NCI-H1417 treated with DMSO at 0.1 percent for 48 hours (cell line): ENCODE data around the gene PTGES3L.
"Not testable (repeated sequence)": the region's sequence is repeated elsewhere in the genome, so short reads cannot be mapped to it uniquely, and the experiment has no call there.

Experiments used
- DNase-seq: peaks from one replicate; lab custom pipeline; 2025; lab: John Stamatoyannopoulos, UW

The PTGES3L gene

DNA sequence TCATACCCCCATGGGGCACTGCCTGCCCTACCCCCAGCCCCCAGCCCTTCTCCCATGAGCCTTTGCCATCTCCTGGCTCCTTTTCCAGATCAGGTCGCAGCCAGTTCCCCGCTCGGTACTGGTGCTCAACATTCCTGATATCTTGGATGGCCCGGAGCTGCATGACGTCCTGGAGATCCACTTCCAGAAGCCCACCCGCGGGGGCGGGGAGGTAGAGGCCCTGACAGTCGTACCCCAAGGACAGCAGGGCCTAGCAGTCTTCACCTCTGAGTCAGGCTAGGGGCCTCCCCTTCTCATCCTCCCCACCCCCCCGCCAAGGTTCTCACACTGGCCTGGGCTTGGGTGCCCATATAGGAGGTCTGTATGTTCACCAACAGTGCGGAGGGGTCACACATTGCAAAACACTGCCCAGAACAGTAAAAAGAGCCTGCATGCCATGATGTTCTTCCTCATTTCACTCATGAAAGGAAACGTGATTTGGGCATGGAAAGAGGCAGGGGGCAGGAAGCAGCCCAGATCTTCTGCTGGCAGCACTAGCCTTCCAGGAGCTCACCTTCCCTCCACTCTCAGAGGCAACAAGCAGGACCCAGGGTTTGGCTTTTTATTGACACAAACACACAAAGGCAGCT, 34.3 kb upstream of the PTGES3L start:
- no peak for DNase-seq

GRCh38 chr17:43013296-43013695, 33.4 kb upstream of the PTGES3L start:
- DNase-seq: no peak

DNA sequence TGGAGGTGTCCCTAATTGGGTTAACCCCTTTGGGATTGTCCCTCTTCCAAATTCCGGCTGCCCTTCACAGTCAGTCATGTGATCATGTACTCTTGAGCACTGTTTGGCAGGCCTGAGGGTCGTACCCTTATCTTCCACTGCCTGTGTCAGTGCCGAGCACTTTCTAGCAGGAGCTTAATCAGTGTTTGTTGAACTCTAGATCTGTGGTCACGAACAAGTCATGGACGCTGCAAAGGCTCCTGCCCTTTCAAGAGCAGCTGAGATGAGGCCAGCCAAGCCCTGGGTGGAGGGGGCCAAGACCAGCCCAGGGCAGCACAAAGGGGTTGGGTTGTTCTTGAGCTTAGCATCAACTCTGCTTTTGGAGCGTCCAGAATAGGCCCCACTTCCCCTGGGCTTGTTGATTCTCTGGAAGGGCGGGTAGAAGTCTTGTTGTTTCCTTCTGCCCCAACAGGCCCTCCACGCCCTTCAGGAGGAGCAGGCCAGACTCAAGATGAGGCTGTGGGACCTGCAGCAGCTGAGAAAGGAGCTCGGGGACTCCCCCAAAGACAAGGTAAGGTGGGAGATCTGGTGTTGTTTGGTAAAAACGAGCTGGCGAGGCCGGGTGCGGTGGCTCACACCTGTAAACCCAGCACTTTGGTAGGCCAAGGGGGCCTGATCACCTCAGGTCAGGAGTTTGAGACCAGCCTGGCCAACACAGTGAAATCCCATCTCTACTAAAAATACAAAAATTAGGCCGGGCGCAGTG, 32.0 kb upstream of the PTGES3L start:
- DNase-seq: no peak

DNA sequence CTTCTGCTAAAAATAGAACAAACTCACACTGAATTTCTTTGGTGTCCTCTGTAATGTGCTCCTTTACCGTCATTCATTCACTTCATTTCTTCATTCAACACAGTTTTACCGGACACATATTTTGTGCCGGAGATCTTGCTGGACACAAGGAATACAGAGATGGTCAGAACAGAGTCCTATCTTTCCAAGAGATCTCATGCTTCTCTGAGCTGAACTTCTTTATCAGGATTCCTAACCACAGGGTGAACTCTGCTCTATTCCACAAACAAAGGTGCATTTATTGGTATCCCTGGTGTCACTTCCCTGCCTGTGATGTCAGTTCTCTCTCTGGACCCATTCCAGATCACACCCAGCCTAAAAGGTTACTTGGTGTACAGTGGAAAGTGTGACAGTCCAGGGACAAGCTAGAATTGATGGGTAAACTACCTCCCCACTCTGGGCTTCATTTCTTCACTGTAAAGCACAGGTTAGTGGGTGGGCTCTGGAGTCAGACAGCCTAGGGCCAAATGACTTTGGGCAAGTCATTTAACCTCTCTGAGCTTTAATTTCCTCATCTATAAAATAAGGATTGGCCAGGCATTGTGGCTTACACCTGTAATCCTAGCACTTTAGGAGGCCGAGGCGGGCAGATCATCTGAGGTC, 30.9 kb upstream of the PTGES3L start:
- no peak for DNase-seq

DNA sequence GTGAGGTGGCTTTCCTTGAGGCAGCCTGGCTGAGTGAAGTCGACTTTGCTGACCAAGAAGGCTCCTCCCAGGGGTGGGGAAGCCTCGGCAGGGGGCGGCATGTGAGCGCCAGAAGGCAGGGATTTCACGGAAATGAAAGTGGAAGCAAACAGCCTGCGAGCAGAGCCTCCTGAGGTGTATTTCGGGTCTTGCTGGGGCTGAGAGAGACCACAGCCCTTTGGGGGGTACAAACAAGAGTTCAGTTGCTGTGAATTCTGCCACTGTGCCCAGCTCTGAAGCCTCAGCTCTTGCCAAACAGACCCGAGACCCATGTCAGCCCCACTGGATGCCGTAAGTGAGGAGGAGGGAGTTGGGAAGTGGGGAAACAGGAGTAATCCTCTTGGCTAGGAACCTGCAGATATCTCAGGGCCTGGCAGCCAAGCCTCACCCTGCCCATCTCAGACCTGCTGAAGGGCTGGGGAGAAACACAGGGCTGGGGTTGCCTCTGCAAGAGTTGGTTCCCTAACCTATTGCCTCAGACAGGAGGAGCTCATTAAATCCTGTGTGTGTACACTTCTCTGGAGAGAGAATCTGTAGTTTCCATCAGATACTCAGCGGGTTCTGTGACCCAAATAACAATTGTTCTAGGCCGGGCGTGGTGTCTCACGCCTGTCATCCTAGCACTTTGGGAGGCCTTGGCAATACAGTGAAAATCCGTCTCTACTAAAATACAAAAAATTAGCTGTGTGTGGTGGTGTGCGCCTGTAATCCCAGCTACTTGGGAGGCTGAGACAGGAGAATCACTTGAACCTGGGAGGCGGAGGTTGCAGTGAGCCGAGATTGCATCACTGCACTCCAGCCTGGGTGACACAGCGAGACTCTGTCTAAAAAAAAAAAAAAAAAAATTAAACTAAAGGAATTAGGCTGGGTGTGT, 27.0 kb upstream of the PTGES3L start, which contains the start of gene IFI35:
Gene IFI35, plus strand, starts transcription at position 146 of the 913 bp plus-strand sequence. Its CDS starts 164 bp downstream, at position 310.
- no peak for DNase-seq

DNA sequence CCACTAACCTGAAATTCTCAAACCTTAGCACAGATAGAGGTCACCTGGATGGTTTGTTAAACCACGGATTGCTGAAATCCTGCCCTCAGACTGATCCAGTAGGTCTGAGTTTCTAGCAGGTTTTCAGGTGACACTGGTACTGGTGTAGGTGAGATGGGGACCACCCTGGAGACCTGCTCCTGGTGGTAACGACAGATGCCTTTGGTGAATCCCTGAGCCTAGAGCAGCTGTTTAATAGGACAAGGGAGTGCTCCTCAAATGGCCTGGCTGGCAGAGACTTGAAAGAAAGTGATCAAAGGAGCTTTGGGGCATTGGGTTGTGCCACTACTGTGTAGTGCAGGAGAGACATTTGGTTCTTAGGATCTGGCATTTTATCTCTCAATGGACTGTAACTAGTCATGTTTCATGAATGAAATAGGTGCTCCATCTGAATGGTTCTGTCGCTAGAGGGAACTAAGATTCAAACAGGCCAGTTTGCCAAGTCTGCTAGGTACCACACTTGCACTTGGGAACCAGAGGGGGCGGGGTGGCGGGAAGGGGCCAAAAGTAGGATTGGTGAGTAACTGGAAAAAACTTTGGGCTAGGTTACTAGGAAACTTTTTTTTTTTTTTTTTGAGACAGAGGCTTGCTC, 23.8 kb upstream of the PTGES3L start:
- DNase-seq: no peak

- DNase-seq: not testable (repeated sequence)
Measured at GRCh38 chr17:43000894-43001293, 21.0 kb upstream of the PTGES3L start.

DNA sequence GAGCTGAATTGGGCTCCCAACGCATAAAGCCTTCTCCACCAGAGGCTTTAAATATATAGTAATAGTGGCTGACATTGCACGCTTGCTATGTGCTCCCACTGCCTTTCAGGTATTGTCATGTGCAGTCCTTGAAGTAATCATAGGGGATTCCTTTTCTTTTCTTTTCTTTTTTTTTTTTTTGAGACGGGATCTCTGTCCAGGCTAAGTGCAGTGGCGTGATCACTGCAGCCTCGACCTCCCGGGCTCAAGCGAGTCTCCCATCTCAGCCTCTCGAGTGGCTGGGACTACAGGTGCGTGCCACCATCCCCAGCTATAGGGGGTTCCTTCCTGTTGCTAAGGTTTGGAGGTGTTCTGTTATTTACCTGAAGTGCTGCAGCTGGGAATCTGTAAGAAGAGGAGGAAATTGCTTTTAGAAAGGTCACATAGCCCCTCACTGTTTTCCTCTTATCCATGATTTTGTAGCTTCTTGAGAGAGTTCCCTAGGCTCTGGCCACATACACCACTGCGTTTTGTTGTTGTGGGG, 19.2 kb upstream of the PTGES3L start:
- no peak for DNase-seq

- DNase-seq: peak; percentile 98
Measured at GRCh38 chr17:42997984-42998938, 18.4 kb upstream of the PTGES3L start, which contains the start of gene RPL27. TSS of gene RPL27 (plus strand) at chr17:42998419. CDS start at chr17:42998751, 332 bp downstream.

DNA sequence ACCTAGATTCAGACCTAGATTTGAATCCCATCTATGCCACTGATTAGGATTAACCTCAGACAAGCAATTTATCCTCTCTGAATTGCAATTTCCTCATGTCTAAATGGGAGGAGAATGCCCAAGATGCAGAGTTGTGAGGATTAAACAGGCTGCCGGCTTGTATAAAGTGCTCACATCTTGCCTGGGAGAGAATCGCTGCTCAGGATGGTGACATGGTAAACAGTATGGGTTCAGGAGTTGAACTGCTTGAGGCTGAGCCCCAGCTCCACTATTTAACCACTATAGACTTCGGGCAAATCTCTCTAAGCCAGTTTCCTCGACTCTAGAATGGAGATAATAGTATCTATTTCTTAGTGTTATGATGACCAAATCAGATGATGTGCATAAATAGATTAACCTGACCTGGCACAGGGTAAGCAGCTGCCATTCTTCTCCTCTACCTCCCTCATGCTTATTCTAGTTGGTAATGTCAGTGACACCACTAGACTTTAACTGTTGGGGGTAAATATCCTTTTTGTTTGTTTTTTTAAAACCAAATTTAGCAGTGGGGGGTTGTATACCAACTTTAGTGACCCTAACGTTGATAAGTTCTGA, 17.6 kb upstream of the PTGES3L start:
- no peak for DNase-seq

DNA sequence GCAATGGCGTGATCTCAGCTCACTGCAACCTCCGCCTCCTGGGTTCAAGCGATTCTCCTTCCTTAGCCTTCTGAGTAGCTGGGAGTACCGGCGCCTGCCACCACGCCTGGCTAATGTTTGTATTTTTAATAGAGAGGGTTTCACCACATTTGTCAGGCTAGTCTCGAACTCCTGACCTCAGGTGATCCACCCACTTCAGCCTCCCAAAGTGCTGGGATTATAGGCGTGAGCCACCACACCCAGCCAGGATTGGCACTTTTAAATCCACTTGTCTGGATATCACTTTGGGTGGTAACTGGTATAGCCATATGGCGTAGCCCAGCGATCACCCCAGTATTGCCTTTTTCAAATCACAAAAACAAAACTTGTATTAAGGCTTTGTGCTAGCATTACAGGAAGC, 14.0 kb upstream of the PTGES3L start:
- not testable (repeated sequence) for DNase-seq

DNA sequence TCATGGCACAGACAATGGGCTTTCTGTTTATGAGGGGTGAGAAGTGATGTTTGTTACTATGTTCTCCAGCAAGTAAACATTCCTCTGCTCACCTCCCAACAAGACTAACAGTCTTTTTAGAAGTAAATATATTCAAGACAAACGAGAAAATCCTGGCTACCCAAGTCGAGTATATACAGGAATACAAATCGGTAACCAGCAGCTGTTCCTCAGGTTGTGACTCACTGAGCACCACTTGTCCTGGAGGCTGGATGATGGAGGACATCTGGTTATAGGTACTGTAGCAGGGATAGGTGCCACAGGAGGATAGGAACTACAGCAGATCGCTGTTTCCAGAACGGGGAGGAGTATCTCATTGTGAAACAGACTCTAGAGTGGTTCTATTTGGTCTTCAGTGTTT, 13.0 kb upstream of the PTGES3L start:
- DNase-seq: no peak

- no peak for DNase-seq
Measured at GRCh38 chr17:42991471-42991870, 11.6 kb upstream of the PTGES3L start.

- no peak for DNase-seq
Measured at GRCh38 chr17:42989726-42990652, 10.1 kb upstream of the PTGES3L start.

DNA sequence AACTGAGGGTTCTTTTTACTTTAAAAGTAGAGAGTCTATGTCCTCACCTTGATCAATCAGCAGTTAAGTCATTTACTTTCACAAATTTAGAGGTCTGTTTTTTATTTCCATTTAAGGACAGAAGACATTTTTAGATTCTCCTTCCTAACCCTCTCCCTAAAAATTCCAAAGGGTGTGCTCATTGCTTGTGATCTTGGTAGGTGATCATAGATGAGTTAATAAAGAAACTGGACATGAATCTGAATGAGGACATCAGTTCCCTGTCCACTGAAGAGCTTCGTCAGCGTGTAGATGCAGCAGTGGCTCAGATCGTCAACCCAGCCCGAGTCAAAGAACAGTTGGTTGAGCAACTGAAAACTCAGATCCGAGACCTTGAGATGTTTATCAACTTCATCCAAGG, 9.3 kb upstream of the PTGES3L start:
- DNase-seq: no peak

- DNase-seq: no peak
Measured at GRCh38 chr17:42985225-42985624, 5.3 kb upstream of the PTGES3L start.

GRCh38 chr17:42982266-42982665, 2.4 kb upstream of the PTGES3L start:
- DNase-seq: no peak

DNA sequence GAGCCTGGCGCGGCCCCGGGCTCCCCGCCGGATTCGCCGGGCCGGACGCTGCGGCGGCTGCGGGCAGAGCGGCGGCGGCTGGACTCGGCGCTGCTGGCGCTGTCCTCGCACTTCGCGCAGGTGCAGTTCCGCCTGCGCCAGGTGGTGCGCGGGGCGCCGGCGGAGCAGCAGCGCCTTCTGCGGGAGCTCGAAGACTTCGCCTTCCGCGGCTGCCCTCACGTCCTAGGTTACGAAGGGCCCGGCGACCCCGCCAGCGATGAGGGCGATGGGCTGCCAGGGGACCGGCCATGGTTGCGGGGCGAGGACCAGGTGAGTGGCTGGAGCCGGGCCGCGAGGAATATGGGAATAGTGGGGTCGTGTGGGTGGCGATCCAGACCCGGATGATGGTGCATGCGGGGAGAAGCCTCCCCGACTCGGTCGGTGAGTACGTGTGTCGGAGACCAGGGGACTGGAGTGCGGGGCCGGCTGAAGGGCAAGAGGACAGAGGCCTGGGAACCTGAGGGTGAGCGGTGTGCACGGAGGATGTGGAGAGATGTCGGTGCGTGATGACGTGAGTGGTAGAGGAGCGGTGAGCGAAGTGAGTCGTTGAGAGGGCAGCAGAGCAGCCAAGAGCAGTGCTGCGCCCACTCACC, 1.0 kb upstream of the PTGES3L start:
- no peak for DNase-seq
